ENCODE results near the gene GPR55. TPM values are rescaled to one million over a fixed set of nuclear protein-coding genes. Genes with fewer than 3 reads are reported as not detected.

The GPR55 gene
- total RNA-seq, 1 experiment from 2014 or later = 0.07 TPM

GRCh38 chr2:230864122-230864604 lies 60.9 kb downstream of the GPR55 start:
- ChIA-PET POLR2A (ENCODE audit: unreplicated experiment) (interaction anchor here (0.5 kb wide), 1 partner anchor 600 kb away, joined by 4 read pairs; the partner anchor contains the start of gene NCL), CTCF (interaction anchor here (1.0 kb wide), 1 partner anchor 40 kb away, joined by 3 read pairs; no protein-coding TSS in a partner anchor)
- intact Hi-C loops (cut with micrococcal nuclease) = no loop called here
- peak overlapping the region; percentile 96 for H2AFZ ChIP-seq (ENCODE audit: low read length)
- H3K4me2 ChIP-seq (ENCODE audit: low read length) = peak overlapping the region; percentile 88
- TF ChIP-seq EZH2 (IDR thresholded peaks at IDR 0.05; ENCODE audit: low read length, unreplicated experiment) (no peak), CTCF (conservative IDR thresholded peaks at IDR 0.05; ENCODE audit: low read depth, low read length) (no peak), EZH2phosphoT487 (IDR thresholded peaks at IDR 0.05; ENCODE audit: borderline replicate concordance, low read length) (no peak)
- H3F3A ChIP-seq (ENCODE audit: low read length, unreplicated experiment) = no peaks in the 10 kb centered on the region
- H3K9me2 ChIP-seq (replicated peaks; ENCODE audit: low read length) = no peaks in the 10 kb centered on the region
- DNase-seq (no peak), ATAC-seq (no peak)
- 0 out of 2 replicates have a peak, but pooled peaks cover 2% of the 10 kb centered on the region for H3K9me3 ChIP-seq (ENCODE audit: low read length)
- no TSS peak for BruUV-seq (replicated peaks)
- no peaks in the 10 kb centered on the region for H3K27me3 ChIP-seq (ENCODE audit: low read length)
- no peaks in the 10 kb centered on the region; the same call in 1 of the 2 replicates for H4K20me1 ChIP-seq (ENCODE audit: low read length)
- peaks cover 12% of the 10 kb centered on the region for H3K4me1 ChIP-seq (ENCODE audit: insufficient read depth, low read length)
- peak overlapping the region; percentile 97 for H3K4me3 ChIP-seq (ENCODE audit: low read length)
- no peaks in the 10 kb centered on the region for H3K36me3 ChIP-seq (ENCODE audit: low read depth, low read length)
- H3K79me2 ChIP-seq (ENCODE audit: low read length) = no peaks in the 10 kb centered on the region
- no peak overlapping the region for H3K27ac ChIP-seq (ENCODE audit: low read length)
- H3K9ac ChIP-seq (ENCODE audit: low read length) = no peak overlapping the region

- ChIA-PET POLR2A (ENCODE audit: unreplicated experiment) (no interaction called here), CTCF (no interaction called here)
- Histone ChIP-seq H3K27me3 (ENCODE audit: low read length) (no peaks in the 10 kb centered on the region), H3K4me2 (ENCODE audit: low read length) (peak overlapping the region; percentile 88; the same call in 1 of the 2 replicates), H3K4me3 (ENCODE audit: low read length) (no peak overlapping the region; the same call in 1 of the 2 replicates), H3K79me2 (ENCODE audit: low read length) (no peaks in the 10 kb centered on the region), H4K20me1 (ENCODE audit: low read length) (no peaks in the 10 kb centered on the region; the same call in 1 of the 2 replicates), H3K9ac (ENCODE audit: low read length) (no peak overlapping the region), H3K4me1 (ENCODE audit: insufficient read depth, low read length) (peaks cover 12% of the 10 kb centered on the region), H3K36me3 (ENCODE audit: low read depth, low read length) (no peaks in the 10 kb centered on the region), H3K27ac (ENCODE audit: low read length) (no peak overlapping the region), H3K9me3 (ENCODE audit: low read length) (peaks cover 8% of the 10 kb centered on the region; the same call in 1 of the 2 replicates), H2AFZ (ENCODE audit: low read length) (no peak overlapping the region), H3K9me2 (replicated peaks; ENCODE audit: low read length) (no peaks in the 10 kb centered on the region), H3F3A (ENCODE audit: low read length, unreplicated experiment) (no peaks in the 10 kb centered on the region)
- BruUV-seq (replicated peaks) = no TSS peak
- DNase-seq = no peak
- ATAC-seq = no peak
- no peak for TF ChIP-seq EZH2 (IDR thresholded peaks at IDR 0.05; ENCODE audit: low read length, unreplicated experiment)
- TF ChIP-seq CTCF (conservative IDR thresholded peaks at IDR 0.05; ENCODE audit: low read depth, low read length) = no peak
- no peak for TF ChIP-seq EZH2phosphoT487 (IDR thresholded peaks at IDR 0.05; ENCODE audit: borderline replicate concordance, low read length)
- intact Hi-C loops (cut with micrococcal nuclease) = no loop called here
Observed at GRCh38 chr2:230863442-230864121, 61.5 kb downstream of the GPR55 start.

- intact Hi-C loops (cut with micrococcal nuclease) = no loop called here
- TF ChIP-seq CTCF (conservative IDR thresholded peaks at IDR 0.05; ENCODE audit: low read depth, low read length) = no peak
- TF ChIP-seq EZH2phosphoT487 (IDR thresholded peaks at IDR 0.05; ENCODE audit: borderline replicate concordance, low read length) = no peak
- TF ChIP-seq EZH2 (IDR thresholded peaks at IDR 0.05; ENCODE audit: low read length, unreplicated experiment) = no peak
- no peak overlapping the region for H3K4me2 ChIP-seq (ENCODE audit: low read length)
- ATAC-seq (no peak), DNase-seq (no peak)
- ChIA-PET POLR2A (ENCODE audit: unreplicated experiment) (no interaction called here), CTCF (no interaction called here)
- peaks cover 12% of the 10 kb centered on the region for H3K4me1 ChIP-seq (ENCODE audit: insufficient read depth, low read length)
- no peaks in the 10 kb centered on the region for H3K36me3 ChIP-seq (ENCODE audit: low read depth, low read length)
- no peaks in the 10 kb centered on the region for H3K27me3 ChIP-seq (ENCODE audit: low read length)
- H3K9me2 ChIP-seq (replicated peaks; ENCODE audit: low read length) = no peaks in the 10 kb centered on the region
- H2AFZ ChIP-seq (ENCODE audit: low read length) = no peak overlapping the region
- no peak overlapping the region for H3K27ac ChIP-seq (ENCODE audit: low read length)
- H3F3A ChIP-seq (ENCODE audit: low read length, unreplicated experiment) = no peaks in the 10 kb centered on the region
- H3K9me3 ChIP-seq (ENCODE audit: low read length) = peaks cover 12% of the 10 kb centered on the region; the same call in 1 of the 2 replicates
- BruUV-seq (replicated peaks) = no TSS peak
- no peaks in the 10 kb centered on the region for H3K79me2 ChIP-seq (ENCODE audit: low read length)
- H3K4me3 ChIP-seq (ENCODE audit: low read length) = no peak overlapping the region
- no peaks in the 10 kb centered on the region; the same call in 1 of the 2 replicates for H4K20me1 ChIP-seq (ENCODE audit: low read length)
- no peak overlapping the region for H3K9ac ChIP-seq (ENCODE audit: low read length)
Observed at GRCh38 chr2:230863031-230863430, 62.0 kb downstream of the GPR55 start.
